Measurements from ENCODE around the gene HKDC1. TPM values are rescaled to one million over a fixed set of nuclear protein-coding genes. Genes with fewer than 3 reads are reported as not detected.
A peak's percentile ranks its signal among the peaks of the same experiment; 100 is the strongest.

The HKDC1 gene
- total RNA-seq, 1 donor from 2014 or later, result not detected

GRCh38 chr10:69213591-69214311, 6.4 kb upstream of the HKDC1 start:
- no peak for ATAC-seq (ENCODE audit: poor library complexity)
- intact Hi-C loops (cut with DNase I), result no loop called here
- DNase-seq, result no peak

GRCh38 chr10:69214666-69215131, 5.4 kb upstream of the HKDC1 start:
- intact Hi-C loops (cut with DNase I), result no loop called here
- DNase-seq, result no peak
- no peak for ATAC-seq (ENCODE audit: poor library complexity)

GRCh38 chr10:69215405-69216171, 4.5 kb upstream of the HKDC1 start:
- intact Hi-C loops (cut with DNase I), result no loop called here
- no peak for DNase-seq
- ATAC-seq (ENCODE audit: poor library complexity), result no peak

GRCh38 chr10:69216577-69217118, 3.5 kb upstream of the HKDC1 start:
- ATAC-seq (ENCODE audit: poor library complexity), result no peak
- no peak for DNase-seq
- intact Hi-C loops (cut with DNase I), result no loop called here

GRCh38 chr10:69217119-69217754, 2.9 kb upstream of the HKDC1 start:
- DNase-seq (no peak), ATAC-seq (ENCODE audit: poor library complexity) (no peak)
- intact Hi-C loops (cut with DNase I), result no loop called here

- intact Hi-C loops (cut with DNase I), result no loop called here
- no peak for DNase-seq
- ATAC-seq (ENCODE audit: poor library complexity), result no peak
Observed at GRCh38 chr10:69218831-69219230, 1.3 kb upstream of the HKDC1 start.

- intact Hi-C loops (cut with DNase I), result no loop called here
- DNase-seq, result no peak
- ATAC-seq (ENCODE audit: poor library complexity), result no peak
Observed at GRCh38 chr10:69220507-69220906, 375 bp downstream of the HKDC1 start.

- intact Hi-C loops (cut with DNase I), result no loop called here
- ATAC-seq (ENCODE audit: poor library complexity) (peak; percentile 51), DNase-seq (no peak)
Observed at GRCh38 chr10:69222157-69223027, 2.3 kb downstream of the HKDC1 start.

GRCh38 chr10:69223028-69223342, 2.9 kb downstream of the HKDC1 start:
- intact Hi-C loops (cut with DNase I), result no loop called here
- DNase-seq (no peak), ATAC-seq (ENCODE audit: poor library complexity) (no peak)

- DNase-seq (no peak), ATAC-seq (ENCODE audit: poor library complexity) (no peak)
- intact Hi-C loops (cut with DNase I), result no loop called here
Observed at GRCh38 chr10:69224862-69225657, 4.9 kb downstream of the HKDC1 start.

- DNase-seq (no peak), ATAC-seq (ENCODE audit: poor library complexity) (no peak)
- intact Hi-C loops (cut with DNase I), result no loop called here
Observed at GRCh38 chr10:69225681-69226080, 5.5 kb downstream of the HKDC1 start.

- DNase-seq (no peak), ATAC-seq (ENCODE audit: poor library complexity) (no peak)
- intact Hi-C loops (cut with DNase I), result no loop called here
Observed at GRCh38 chr10:69226919-69227450, 6.9 kb downstream of the HKDC1 start.

GRCh38 chr10:69228151-69228550, 8.0 kb downstream of the HKDC1 start:
- intact Hi-C loops (cut with DNase I), result no loop called here
- ATAC-seq (ENCODE audit: poor library complexity) (no peak), DNase-seq (no peak)

- DNase-seq, result no peak
- ATAC-seq (ENCODE audit: poor library complexity), result no peak
- intact Hi-C loops (cut with DNase I), result no loop called here
Observed at GRCh38 chr10:69229616-69229916, 9.4 kb downstream of the HKDC1 start.

GRCh38 chr10:69230128-69230527, 10.0 kb downstream of the HKDC1 start:
- intact Hi-C loops (cut with DNase I), result loop anchor here (10.0 kb wide), 1 partner anchor 275 kb away; no protein-coding TSS in a partner anchor
- DNase-seq (no peak), ATAC-seq (ENCODE audit: poor library complexity) (no peak)

GRCh38 chr10:69232252-69232651, 12.1 kb downstream of the HKDC1 start:
- intact Hi-C loops (cut with DNase I), result loop anchor here (10.0 kb wide), 1 partner anchor 273 kb away; no protein-coding TSS in a partner anchor
- no peak for ATAC-seq (ENCODE audit: poor library complexity)
- DNase-seq, result no peak

GRCh38 chr10:69232736-69233480, 12.8 kb downstream of the HKDC1 start:
- no peak for ATAC-seq (ENCODE audit: poor library complexity)
- intact Hi-C loops (cut with DNase I), result loop anchor here (10.0 kb wide), 1 partner anchor 272 kb away; no protein-coding TSS in a partner anchor
- DNase-seq, result no peak
